GM12864 (cell line): Measurements from ENCODE around the gene AP1M2.

Experiments used
- DNase-seq: peaks from one replicate; pipeline ENCODE4 v3.0.0-alpha.2; 2011; ENCODE audit warnings: low read depth
- H3K4me3 ChIP-seq: 2 replicates; pipeline ENCODE4 v1.5.1; 2011; ENCODE audit warnings: mild to moderate bottlenecking, low read depth, low read length, control low read depth
- CTCF ChIP-seq: IDR thresholded peaks from 2 replicates; pipeline ENCODE4 v1.5.1; 2011; ENCODE audit warnings: low read depth, mild to moderate bottlenecking, moderate library complexity, low read length, control low read depth, inconsistent platforms; ENCODE audit errors: missing control alignments

The AP1M2 gene

DNA sequence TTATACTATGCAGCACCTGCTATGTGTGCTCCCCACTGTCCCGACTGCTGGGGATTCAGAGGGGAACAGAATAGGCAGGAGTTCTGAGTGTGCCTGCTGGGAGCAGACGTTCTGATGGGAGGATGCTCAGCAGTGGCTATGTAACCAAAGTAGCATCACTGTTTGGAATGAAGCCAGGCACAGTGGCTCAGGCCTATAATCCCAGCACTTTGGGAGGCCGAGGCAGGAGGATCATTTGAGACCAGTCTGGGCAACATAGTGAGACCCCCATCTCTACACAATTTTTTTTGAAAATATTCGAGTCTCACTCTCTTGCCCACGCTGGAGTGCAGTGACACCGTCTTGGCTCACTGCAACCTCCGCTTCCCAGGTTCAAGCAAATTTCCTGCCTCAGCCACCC lies 37.4 kb downstream of the AP1M2 start:
- TF ChIP-seq CTCF, result no peak
- no peak overlapping the region for H3K4me3 ChIP-seq
- DNase-seq, result no peak

GRCh38 chr19:10548746-10549276 lies 38.3 kb downstream of the AP1M2 start:
- no peak for TF ChIP-seq CTCF
- no peak overlapping the region for H3K4me3 ChIP-seq
- no peak for DNase-seq

- DNase-seq, result no peak
- no peak for TF ChIP-seq CTCF
Measured at GRCh38 chr19:10546817-10547216, 40.3 kb downstream of the AP1M2 start.

GRCh38 chr19:10544753-10545251 lies 42.3 kb downstream of the AP1M2 start:
- TF ChIP-seq CTCF, result no peak
- H3K4me3 ChIP-seq, result peak overlapping the region; percentile 86
- no peak for DNase-seq

More at GRCh38 chr19:10546817-10547216, 40.3 kb downstream of the AP1M2 start:
- H3K4me3 ChIP-seq, result no peak overlapping the region

GRCh38 chr19:10544242-10544752 lies 42.8 kb downstream of the AP1M2 start:
- no peak for DNase-seq
- TF ChIP-seq CTCF, result no peak
- H3K4me3 ChIP-seq, result peak overlapping the region; percentile 86

GRCh38 chr19:10543420-10544241 lies 43.5 kb downstream of the AP1M2 start, which contains the start of gene ATG4D:
Gene ATG4D, plus strand, starts transcription at chr19:10543904. Its CDS starts 187 bp downstream, at chr19:10544091.
- TF ChIP-seq CTCF, result no peak
- H3K4me3 ChIP-seq, result peak within 1 kb of the TSS; percentile 86
- no peak for DNase-seq
